Activated T-cell treated with anti-CD3 and anti-CD28 coated beads, Interleukin-2, amount 50 U/mL, for 24 hours (primary cell): ENCODE data around the gene HOXC5.

Experiments
- DNase-seq: peaks from one replicate; pipeline ENCODE4 v3.0.0-alpha.2; 2020
- H3K27ac Mint-ChIP-seq: 2 replicates; pipeline ENCODE4 v1.8.0; 2020; ENCODE audit warnings: mild to moderate bottlenecking, mixed read lengths
- H3K27me3 Mint-ChIP-seq: 2 replicates; pipeline ENCODE4 v1.8.0; 2020; ENCODE audit warnings: mixed read lengths
- H3K36me3 Mint-ChIP-seq: 2 replicates; pipeline ENCODE4 v1.8.0; 2020; ENCODE audit warnings: low read depth, mixed read lengths
- H3K4me1 Mint-ChIP-seq: 2 replicates; pipeline ENCODE4 v1.8.0; 2020; ENCODE audit warnings: low read depth, mixed read lengths
- H3K4me3 Mint-ChIP-seq: 2 replicates; pipeline ENCODE4 v1.8.0; 2020; ENCODE audit warnings: mild to moderate bottlenecking, moderate library complexity, mixed read lengths
- H3K9me3 Mint-ChIP-seq: 2 replicates; pipeline ENCODE4 v1.8.0; 2020; ENCODE audit warnings: mixed read lengths

Gene HOXC5

DNA sequence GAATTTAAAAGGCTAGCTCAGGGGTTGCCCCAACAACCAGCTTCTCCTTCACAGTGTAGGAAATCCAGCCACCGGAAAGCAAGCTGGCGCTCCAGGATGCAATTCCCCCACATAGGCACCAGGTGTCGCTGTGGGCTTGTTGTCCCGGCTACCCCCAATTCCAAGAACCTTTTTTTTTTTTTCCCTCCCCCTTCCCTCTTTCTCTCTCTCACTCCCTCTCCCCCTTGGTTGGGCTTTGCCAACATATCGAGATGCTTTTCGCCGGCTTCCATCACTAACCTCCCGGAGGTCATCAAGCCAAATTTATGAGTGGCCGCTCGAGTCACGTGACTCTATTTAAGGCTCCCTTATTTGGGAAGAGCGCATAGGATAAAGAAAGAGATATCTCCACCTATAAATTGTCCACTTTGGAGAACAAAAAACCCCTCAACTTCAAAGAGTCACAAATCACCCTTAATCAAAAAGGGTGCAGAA, at the start of gene HOXC5:
Gene HOXC5, plus strand, starts transcription at position 424 of the 474 bp plus-strand sequence. CDS start 73 bp downstream, outside the sequence.
- Mint-ChIP-seq H3K36me3 (no peaks in the 10 kb centered on the region), H3K27me3 (peaks cover 91% of the 10 kb centered on the region), H3K9me3 (peaks cover 4% of the 10 kb centered on the region), H3K4me1 (peaks cover 28% of the 10 kb centered on the region), H3K27ac (peak within 1 kb of the TSS; percentile 37), H3K4me3 (peak within 1 kb of the TSS; percentile 56)
- peak; percentile 75 for DNase-seq

- peaks cover 12% of the 10 kb centered on the region for H3K4me1 Mint-ChIP-seq
- DNase-seq = no peak
- no peak overlapping the region for H3K27ac Mint-ChIP-seq
- peaks cover 95% of the 10 kb centered on the region for H3K27me3 Mint-ChIP-seq
- no peaks in the 10 kb centered on the region for H3K36me3 Mint-ChIP-seq
- H3K4me3 Mint-ChIP-seq = no peak overlapping the region
- no peaks in the 10 kb centered on the region for H3K9me3 Mint-ChIP-seq
Measured at GRCh38 chr12:53983568-53983949, 49.3 kb upstream of the HOXC5 start.

DNA sequence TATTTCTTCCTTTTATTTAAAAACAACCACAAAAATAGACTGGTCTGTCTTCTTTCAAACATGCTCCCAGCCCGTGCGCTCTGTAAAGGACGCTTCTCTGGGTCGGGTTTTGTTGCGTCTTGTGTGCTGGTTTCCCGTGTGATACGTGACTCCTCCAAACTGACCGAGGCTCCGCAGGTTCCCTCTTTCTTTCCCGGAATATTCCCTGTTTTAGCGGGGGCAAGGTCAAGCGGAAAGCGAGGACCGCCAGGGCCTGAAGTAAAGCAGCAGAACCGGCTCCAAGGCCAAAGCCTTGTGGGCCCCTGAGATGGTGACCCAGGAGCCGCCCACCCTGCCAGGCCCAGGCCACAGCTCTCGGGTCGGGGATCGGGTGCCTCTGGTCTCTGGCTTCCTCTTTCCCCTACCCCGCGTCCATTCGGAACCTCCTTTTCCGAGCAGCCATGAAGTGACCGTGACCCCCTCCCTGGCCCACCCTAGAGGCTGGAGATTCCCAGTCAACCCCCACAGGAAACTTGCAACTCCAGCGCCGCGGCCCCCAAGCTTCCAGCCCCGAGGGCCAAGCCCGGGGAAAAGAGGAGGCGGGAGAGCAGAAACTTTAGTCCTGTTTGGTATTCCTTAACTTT, 48.8 kb upstream of the HOXC5 start:
- no peaks in the 10 kb centered on the region for H3K9me3 Mint-ChIP-seq
- H3K36me3 Mint-ChIP-seq = no peaks in the 10 kb centered on the region
- DNase-seq = no peak
- no peak overlapping the region for H3K4me3 Mint-ChIP-seq
- H3K27ac Mint-ChIP-seq = peak overlapping the region; percentile 18
- peaks cover 15% of the 10 kb centered on the region for H3K4me1 Mint-ChIP-seq
- peaks cover 95% of the 10 kb centered on the region for H3K27me3 Mint-ChIP-seq

GRCh38 chr12:53984901-53985691, 47.8 kb upstream of the HOXC5 start, which contains the start of gene HOXC10:
Gene HOXC10 (plus strand): TSS chr12:53985146. CDS start chr12:53985260, 114 bp downstream.
- peak within 1 kb of the TSS; percentile 31 for H3K4me3 Mint-ChIP-seq
- H3K27me3 Mint-ChIP-seq = peaks cover 95% of the 10 kb centered on the region
- DNase-seq = peak; percentile 83
- no peaks in the 10 kb centered on the region for H3K36me3 Mint-ChIP-seq
- H3K27ac Mint-ChIP-seq = peak within 1 kb of the TSS; percentile 18
- H3K4me1 Mint-ChIP-seq = peaks cover 25% of the 10 kb centered on the region
- no peaks in the 10 kb centered on the region for H3K9me3 Mint-ChIP-seq

DNA sequence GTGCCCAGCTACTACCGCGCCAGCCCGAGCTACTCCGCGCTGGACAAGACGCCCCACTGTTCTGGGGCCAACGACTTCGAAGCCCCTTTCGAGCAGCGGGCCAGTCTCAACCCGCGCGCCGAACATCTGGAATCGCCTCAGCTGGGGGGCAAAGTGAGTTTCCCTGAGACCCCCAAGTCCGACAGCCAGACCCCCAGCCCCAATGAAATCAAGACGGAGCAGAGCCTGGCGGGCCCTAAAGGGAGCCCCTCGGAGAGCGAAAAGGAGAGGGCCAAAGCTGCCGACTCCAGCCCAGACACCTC, 47.2 kb upstream of the HOXC5 start:
- Mint-ChIP-seq H3K36me3 (no peaks in the 10 kb centered on the region), H3K27me3 (peaks cover 95% of the 10 kb centered on the region), H3K4me3 (peak overlapping the region; percentile 31), H3K9me3 (no peaks in the 10 kb centered on the region), H3K27ac (no peak overlapping the region), H3K4me1 (peaks cover 30% of the 10 kb centered on the region)
- no peak for DNase-seq

- Mint-ChIP-seq H3K36me3 (no peaks in the 10 kb centered on the region), H3K4me1 (peaks cover 30% of the 10 kb centered on the region), H3K4me3 (no peak overlapping the region), H3K27me3 (peaks cover 95% of the 10 kb centered on the region), H3K27ac (no peak overlapping the region), H3K9me3 (no peaks in the 10 kb centered on the region)
- no peak for DNase-seq
Measured at GRCh38 chr12:53985994-53986685, 46.7 kb upstream of the HOXC5 start.

DNA sequence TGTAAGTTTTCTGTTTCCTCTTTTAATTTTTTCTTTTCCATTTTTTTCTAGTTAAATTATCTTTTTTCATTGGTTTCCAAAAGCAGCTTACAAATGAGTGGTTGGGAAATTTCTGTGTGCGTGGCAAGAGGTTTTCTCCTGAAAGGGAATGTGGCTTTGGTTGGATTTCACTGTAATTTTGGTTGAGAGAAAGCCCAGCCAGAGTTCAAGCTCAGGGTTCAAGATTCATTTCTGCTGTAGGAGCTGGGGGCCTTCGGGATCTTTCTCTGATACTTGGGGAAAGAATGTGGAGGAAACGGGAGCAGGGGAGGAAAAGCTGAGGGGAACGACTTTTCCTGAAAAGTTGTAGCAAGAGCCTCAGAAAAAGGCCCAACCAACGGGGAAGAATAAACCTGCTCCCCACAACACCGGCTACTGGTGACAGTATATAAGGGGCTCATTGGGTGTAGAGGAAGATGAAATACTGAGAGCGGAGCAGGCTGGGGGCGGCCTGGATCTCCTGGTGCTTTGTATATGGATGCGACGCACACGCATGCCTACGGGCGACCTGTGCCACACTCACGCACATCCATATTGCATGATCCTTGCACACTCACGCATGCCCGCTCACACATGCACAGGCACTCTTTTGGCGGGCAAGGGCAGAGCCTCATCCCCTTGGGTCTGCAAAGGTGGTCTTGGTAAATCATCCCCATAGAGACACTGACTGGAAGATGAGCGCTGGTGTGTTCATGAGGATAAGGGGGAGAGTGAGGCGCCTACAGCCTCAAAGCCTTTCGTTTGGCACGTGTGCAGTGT, 46.0 kb upstream of the HOXC5 start:
- Mint-ChIP-seq H3K27me3 (peaks cover 96% of the 10 kb centered on the region), H3K27ac (no peak overlapping the region), H3K4me3 (no peak overlapping the region), H3K9me3 (no peaks in the 10 kb centered on the region), H3K4me1 (peaks cover 30% of the 10 kb centered on the region), H3K36me3 (no peaks in the 10 kb centered on the region)
- no peak for DNase-seq

- Mint-ChIP-seq H3K27ac (no peak overlapping the region), H3K36me3 (no peaks in the 10 kb centered on the region), H3K9me3 (no peaks in the 10 kb centered on the region), H3K27me3 (peaks cover 96% of the 10 kb centered on the region), H3K4me1 (peaks cover 30% of the 10 kb centered on the region), H3K4me3 (no peak overlapping the region)
- no peak for DNase-seq
Measured at GRCh38 chr12:53987787-53988230, 45.0 kb upstream of the HOXC5 start.

GRCh38 chr12:53988541-53989226, 44.2 kb upstream of the HOXC5 start:
- Mint-ChIP-seq H3K4me3 (no peak overlapping the region), H3K27ac (no peak overlapping the region), H3K27me3 (peaks cover 96% of the 10 kb centered on the region), H3K9me3 (no peaks in the 10 kb centered on the region), H3K36me3 (no peaks in the 10 kb centered on the region), H3K4me1 (peaks cover 30% of the 10 kb centered on the region)
- no peak for DNase-seq

DNA sequence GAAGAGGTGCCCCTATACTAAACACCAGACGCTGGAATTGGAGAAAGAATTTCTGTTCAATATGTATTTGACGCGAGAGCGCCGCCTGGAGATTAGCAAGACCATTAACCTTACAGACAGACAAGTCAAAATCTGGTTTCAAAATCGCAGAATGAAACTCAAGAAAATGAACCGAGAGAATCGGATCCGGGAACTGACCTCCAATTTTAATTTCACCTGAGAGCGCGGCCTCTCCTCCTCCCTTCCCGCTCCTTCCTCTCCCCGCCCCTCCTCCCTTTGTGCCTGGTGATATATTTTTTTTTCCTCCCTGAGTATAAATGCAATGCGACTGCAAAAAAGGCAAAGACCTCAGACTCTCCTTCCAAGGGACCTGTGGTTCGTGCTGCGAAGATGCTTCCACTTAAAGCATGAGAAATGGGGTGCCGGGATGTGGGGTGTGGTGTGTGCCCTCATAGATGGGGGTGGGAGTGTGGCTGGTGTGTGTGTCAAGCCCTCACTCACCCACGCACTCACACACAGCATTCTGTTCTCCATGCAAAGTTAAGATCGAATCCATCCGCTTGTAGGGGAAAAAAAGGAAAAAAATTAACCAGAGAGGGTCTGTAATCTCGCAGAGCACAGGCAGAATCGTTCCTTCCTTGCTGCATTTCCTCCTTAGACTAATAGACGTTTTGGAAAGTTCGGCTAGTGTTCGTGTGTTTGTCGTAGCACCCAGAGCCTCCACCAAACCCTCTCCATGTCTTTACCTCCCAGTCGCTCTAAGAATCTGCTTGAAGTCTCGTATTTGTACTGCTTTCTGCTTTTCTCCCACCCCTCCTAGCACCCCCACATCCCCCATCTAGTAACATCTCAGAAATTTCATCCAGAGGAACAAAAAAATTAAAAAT, 43.4 kb upstream of the HOXC5 start:
- H3K4me1 Mint-ChIP-seq = peaks cover 35% of the 10 kb centered on the region
- H3K27me3 Mint-ChIP-seq = peaks cover 98% of the 10 kb centered on the region
- DNase-seq = no peak
- no peaks in the 10 kb centered on the region for H3K36me3 Mint-ChIP-seq
- H3K9me3 Mint-ChIP-seq = no peaks in the 10 kb centered on the region
- H3K4me3 Mint-ChIP-seq = no peak overlapping the region
- no peak overlapping the region for H3K27ac Mint-ChIP-seq

DNA sequence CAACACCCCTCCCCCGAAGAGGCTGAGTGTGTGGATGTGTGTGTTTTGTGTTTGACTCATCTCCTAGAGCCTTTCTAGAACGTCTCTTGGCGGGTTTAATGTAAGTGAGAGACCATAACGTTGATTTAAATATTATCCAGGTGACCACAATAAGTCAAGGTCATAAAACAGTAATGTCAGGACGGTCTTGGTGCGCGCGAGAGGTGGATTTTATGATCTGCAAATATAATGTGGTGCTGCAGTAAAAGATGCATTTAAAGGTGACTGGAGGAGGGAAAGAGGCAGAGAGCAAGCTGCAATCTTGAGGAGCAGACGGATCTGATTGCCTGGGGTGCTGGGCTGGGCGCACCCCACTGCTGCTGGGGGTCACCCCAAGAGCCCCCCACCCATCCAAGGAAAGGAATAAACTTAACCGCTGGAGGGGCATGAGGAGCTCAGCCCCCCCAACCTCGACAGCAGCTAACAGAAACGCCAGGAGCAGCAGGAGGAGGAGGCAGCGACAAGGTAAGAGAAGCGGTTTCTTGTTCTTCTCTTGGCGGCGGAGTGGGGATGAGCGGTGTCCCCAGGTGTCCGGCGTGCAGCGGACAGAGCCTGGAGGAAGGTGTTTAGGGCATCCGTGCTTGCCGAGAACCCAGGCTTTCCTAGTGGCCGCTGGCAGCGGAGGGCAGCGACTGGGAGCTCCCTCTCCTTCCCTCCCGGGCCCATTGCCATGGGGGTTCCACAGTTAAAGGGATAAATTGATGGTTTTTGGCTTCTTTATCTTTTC, 42.4 kb upstream of the HOXC5 start:
- H3K27ac Mint-ChIP-seq = no peak overlapping the region
- peaks cover 36% of the 10 kb centered on the region for H3K4me1 Mint-ChIP-seq
- peaks cover 100% of the 10 kb centered on the region for H3K27me3 Mint-ChIP-seq

GRCh38 chr12:53991077-53991460, 41.8 kb upstream of the HOXC5 start:
- Mint-ChIP-seq H3K36me3 (no peaks in the 10 kb centered on the region), H3K27ac (no peak overlapping the region), H3K4me3 (no peak overlapping the region), H3K9me3 (no peaks in the 10 kb centered on the region), H3K27me3 (peaks cover 100% of the 10 kb centered on the region), H3K4me1 (peaks cover 39% of the 10 kb centered on the region)
- no peak for DNase-seq

More for the DNA sequence above, 42.4 kb upstream of the HOXC5 start:
- no peak for DNase-seq
- Mint-ChIP-seq H3K4me3 (no peak overlapping the region), H3K9me3 (no peaks in the 10 kb centered on the region), H3K36me3 (no peaks in the 10 kb centered on the region)
